ENCODE measurements around the gene POLR2L. TPM values are rescaled to one million over a fixed set of nuclear protein-coding genes. Genes with fewer than 3 reads are reported as not detected.

Gene POLR2L
- total RNA-seq, 1 donor from 2014 or later: 83.9 TPM

DNA sequence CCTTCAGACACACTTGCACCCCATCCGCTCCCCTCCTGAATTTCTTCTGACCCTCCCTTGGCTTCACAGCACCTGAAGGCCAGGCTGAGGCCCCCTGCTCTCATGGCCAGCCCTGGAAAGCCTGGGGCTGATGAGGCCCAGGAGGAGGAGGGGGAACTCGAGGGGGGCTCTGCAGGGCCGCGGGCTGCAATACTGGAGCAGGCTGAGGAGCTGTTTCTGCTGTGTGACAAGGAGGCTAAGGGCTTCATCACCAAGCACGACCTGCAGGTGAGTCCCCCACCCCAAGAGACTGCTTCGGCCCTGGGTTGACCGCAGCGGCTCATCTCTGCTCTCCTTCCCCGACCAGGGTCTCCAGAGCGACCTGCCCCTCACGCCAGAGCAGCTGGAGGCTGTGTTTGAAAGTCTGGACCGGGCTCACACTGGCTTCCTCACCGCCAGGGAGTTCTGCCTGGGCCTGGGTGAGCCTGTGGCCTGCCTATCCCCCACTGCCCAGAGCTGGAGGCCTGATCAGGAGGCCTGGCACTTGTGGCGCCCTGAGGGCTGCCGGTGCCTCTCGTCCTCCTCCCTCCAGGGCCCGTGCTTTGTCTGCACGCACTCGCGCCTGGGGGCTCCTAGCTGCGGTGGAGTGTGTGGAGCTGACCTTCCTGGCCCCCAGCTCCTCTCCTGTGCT, 13.7 kb downstream of the POLR2L start:
- ChIA-PET CTCF (no interaction called here), POLR2A (interaction anchor here (0.5 to 8.3 kb wide), 8 partner anchors 10 to 81 kb away, joined by 3 to 104 read pairs (median 4); partner anchors contain the start of genes PNPLA2, POLR2L, RPLP2 and TSPAN4)
- H3K36me3 Mint-ChIP-seq (ENCODE audit: low read depth): peaks cover 14% of the 10 kb centered on the region
- peak overlapping the region; percentile 71 for H3K4me3 Mint-ChIP-seq
- no peak overlapping the region for H3K27ac Mint-ChIP-seq
- TF ChIP-seq, protein P1, sequence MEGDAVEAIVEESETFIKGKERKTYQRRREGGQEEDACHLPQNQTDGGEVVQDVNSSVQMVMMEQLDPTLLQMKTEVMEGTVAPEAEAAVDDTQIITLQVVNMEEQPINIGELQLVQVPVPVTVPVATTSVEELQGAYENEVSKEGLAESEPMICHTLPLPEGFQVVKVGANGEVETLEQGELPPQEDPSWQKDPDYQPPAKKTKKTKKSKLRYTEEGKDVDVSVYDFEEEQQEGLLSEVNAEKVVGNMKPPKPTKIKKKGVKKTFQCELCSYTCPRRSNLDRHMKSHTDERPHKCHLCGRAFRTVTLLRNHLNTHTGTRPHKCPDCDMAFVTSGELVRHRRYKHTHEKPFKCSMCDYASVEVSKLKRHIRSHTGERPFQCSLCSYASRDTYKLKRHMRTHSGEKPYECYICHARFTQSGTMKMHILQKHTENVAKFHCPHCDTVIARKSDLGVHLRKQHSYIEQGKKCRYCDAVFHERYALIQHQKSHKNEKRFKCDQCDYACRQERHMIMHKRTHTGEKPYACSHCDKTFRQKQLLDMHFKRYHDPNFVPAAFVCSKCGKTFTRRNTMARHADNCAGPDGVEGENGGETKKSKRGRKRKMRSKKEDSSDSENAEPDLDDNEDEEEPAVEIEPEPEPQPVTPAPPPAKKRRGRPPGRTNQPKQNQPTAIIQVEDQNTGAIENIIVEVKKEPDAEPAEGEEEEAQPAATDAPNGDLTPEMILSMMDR (IDR thresholded peaks at IDR 0.05): no peak
- DNase-seq: no peak
- intact Hi-C loops (cut with micrococcal nuclease): no loop called here
- peaks cover 3% of the 10 kb centered on the region for H3K27me3 Mint-ChIP-seq
- H3K9me3 Mint-ChIP-seq: no peaks in the 10 kb centered on the region
- ATAC-seq (ENCODE audit: low read depth): no peak
- H3K4me1 Mint-ChIP-seq: peaks cover 44% of the 10 kb centered on the region

DNA sequence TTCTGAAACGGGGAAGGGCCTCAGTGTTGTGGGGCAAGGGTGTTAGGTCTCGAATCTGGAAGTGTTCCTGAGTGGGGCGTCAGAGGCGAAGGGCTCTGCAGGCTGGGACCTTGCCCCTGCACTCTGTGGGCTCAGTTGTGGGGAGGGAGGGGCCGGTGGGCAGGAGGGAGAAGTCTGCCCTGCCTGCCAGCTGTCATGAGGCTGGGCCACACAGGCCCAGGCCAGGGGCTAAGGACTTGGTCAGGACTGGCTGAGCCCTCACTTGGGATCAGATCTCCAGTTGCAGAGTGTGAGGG, 14.5 kb downstream of the POLR2L start, which contains the start of gene CRACR2B:
CRACR2B (plus strand) TSS at position 23 of the 296 bp plus-strand sequence. CDS start 689 bp downstream, outside the sequence.
- Mint-ChIP-seq H3K9me3 (no peaks in the 10 kb centered on the region), H3K36me3 (ENCODE audit: low read depth) (peaks cover 15% of the 10 kb centered on the region), H3K4me1 (peaks cover 42% of the 10 kb centered on the region), H3K4me3 (peak within 1 kb of the TSS; percentile 80), H3K27ac (peak within 1 kb of the TSS; percentile 61), H3K27me3 (peaks cover 3% of the 10 kb centered on the region)
- DNase-seq (no peak), ATAC-seq (ENCODE audit: low read depth) (no peak)
- ChIA-PET POLR2A (interaction anchor here (0.6 to 8.3 kb wide), 5 partner anchors 9 to 30 kb away, joined by 3 to 104 read pairs (median 4); partner anchors contain the start of genes PNPLA2 and TSPAN4), CTCF (no interaction called here)
- intact Hi-C loops (cut with micrococcal nuclease): no loop called here
- TF ChIP-seq, protein P1 (IDR thresholded peaks at IDR 0.05): no peak

DNA sequence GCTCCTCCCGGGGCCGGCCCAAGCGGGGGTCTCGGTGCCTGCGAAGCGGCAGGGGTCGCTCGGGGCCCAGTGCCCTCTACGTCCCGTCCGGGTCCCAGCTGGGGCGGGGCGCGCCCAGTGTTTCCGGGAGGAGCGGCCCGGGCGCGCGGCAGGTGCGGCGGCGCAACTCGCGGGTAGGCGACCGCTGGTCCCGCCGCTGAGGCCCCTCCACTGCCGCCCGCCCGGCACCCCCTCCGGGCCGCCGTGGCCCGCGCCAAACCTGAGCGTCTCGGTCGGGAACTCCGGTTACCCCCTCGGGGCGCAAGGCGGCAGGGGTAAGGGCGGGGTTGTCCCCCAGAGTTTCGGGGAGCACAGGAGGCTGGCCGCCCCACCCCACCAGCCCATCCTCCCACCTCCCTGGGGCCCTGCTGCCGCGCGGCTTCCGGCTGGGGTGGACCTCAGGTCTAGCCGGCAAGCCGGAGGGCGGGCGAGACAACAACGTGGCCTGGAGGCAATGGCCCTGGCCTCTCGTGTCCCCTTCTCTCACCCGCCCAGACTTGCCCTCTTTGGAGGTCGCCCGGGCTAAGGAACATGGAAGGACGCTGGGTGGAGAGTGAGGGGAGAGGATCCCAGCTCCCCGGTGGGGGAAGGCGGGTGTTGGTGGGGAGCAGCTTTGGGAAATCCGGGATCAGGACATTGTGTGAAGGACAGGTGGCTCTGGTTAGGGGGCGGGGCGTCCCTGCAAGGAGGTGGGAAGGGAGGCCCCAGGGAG, 15.0 kb downstream of the POLR2L start:
- Mint-ChIP-seq H3K4me3 (peak overlapping the region; percentile 80), H3K36me3 (ENCODE audit: low read depth) (peaks cover 19% of the 10 kb centered on the region), H3K27me3 (peaks cover 3% of the 10 kb centered on the region), H3K27ac (peak overlapping the region; percentile 61), H3K4me1 (peaks cover 42% of the 10 kb centered on the region), H3K9me3 (no peaks in the 10 kb centered on the region)
- TF ChIP-seq, protein P1 (IDR thresholded peaks at IDR 0.05): no peak
- intact Hi-C loops (cut with micrococcal nuclease): no loop called here
- DNase-seq: peak; percentile 47
- ChIA-PET POLR2A (interaction anchor here (0.6 to 8.3 kb wide), 4 partner anchors 9 to 211 kb away, joined by 3 to 104 read pairs (median 5); partner anchors contain the start of genes PNPLA2 and TSPAN4), CTCF (no interaction called here)
- ATAC-seq (ENCODE audit: low read depth): peak; percentile 16

DNA sequence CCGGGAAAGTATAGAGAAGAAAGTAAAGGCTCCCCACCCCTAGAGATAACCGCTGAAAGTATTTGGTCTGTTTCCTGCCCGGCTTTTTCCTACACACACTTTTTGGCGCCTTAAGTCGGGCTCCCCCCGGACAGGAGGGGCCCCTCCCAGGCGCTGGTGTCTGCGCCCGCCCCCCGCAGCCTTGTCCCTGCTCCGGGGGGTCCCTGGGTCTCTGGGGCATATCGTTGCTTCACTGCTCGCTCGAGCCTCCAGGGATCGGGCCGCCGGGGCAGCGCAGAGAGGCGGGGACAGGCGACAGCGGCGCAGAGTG, 15.5 kb downstream of the POLR2L start:
- ChIA-PET POLR2A (interaction anchor here (1.0 to 2.7 kb wide), 2 partner anchors 16 to 17 kb away, joined by 4 to 6 read pairs; partner anchors contain the start of genes POLR2L, RPLP2 and TSPAN4), CTCF (no interaction called here)
- H3K9me3 Mint-ChIP-seq: no peaks in the 10 kb centered on the region
- H3K4me1 Mint-ChIP-seq: peaks cover 42% of the 10 kb centered on the region
- H3K36me3 Mint-ChIP-seq (ENCODE audit: low read depth): peaks cover 22% of the 10 kb centered on the region
- peaks cover 3% of the 10 kb centered on the region for H3K27me3 Mint-ChIP-seq
- ATAC-seq (ENCODE audit: low read depth) (no peak), DNase-seq (no peak)
- H3K4me3 Mint-ChIP-seq: peak overlapping the region; percentile 68
- intact Hi-C loops (cut with micrococcal nuclease): no loop called here
- TF ChIP-seq, protein P1 (IDR thresholded peaks at IDR 0.05): no peak
- H3K27ac Mint-ChIP-seq: no peak overlapping the region

DNA sequence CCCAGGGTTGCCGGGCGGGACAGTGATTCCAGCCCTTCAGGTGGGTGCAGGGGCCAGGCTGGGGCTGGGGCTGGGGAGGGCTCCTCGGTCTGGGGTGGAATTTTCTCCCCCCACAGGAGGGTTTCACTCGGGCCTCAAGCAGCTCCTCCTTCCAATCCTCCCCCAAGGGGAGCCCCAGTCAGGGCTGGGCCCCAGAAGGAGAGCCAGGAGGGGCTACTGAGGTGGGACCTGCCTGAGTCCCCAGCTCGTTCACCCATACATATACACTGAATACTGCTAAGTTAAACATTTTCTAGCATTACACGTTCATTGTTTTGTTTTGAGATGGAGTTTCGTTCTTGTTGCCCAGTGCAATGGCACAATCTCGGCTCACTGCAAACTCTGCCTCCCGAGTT, 16.1 kb downstream of the POLR2L start:
- ATAC-seq (ENCODE audit: low read depth): no peak
- Mint-ChIP-seq H3K36me3 (ENCODE audit: low read depth) (peaks cover 22% of the 10 kb centered on the region), H3K9me3 (no peaks in the 10 kb centered on the region), H3K27me3 (peaks cover 3% of the 10 kb centered on the region), H3K27ac (no peak overlapping the region), H3K4me3 (peak overlapping the region; percentile 68), H3K4me1 (peaks cover 39% of the 10 kb centered on the region)
- intact Hi-C loops (cut with micrococcal nuclease): no loop called here
- TF ChIP-seq, protein P1 (IDR thresholded peaks at IDR 0.05): no peak
- POLR2A ChIA-PET: interaction anchor here (1.0 to 2.7 kb wide), 2 partner anchors 16 to 17 kb away, joined by 4 to 6 read pairs; partner anchors contain the start of genes POLR2L, RPLP2 and TSPAN4
- no peak for DNase-seq
- CTCF ChIA-PET: no interaction called here
